PFSK-1 (cell line): ENCODE measurements around the gene PTPRK.

Source experiments
- FOXP2 ChIP-seq: optimal IDR thresholded peaks from 2 replicates; pipeline ENCODE3; 2011; ENCODE audit warnings: borderline replicate concordance, control low read depth, inconsistent platforms; ENCODE audit not compliant: insufficient read depth; ENCODE audit errors: extremely low read length, extremely low read depth
- POLR2AphosphoS5 ChIP-seq: IDR thresholded peaks from 2 replicates; pipeline ENCODE4 v1.6.1; 2012; ENCODE audit warnings: low read depth, mild to moderate bottlenecking, control low read depth, low read length, moderate library complexity
- SIN3A ChIP-seq: IDR thresholded peaks from 2 replicates; pipeline ENCODE4 v1.6.1; 2012; ENCODE audit warnings: mild to moderate bottlenecking, low read length, moderate library complexity, borderline replicate concordance; ENCODE audit not compliant: insufficient read depth
- TAF1 ChIP-seq: IDR thresholded peaks from 2 replicates; pipeline ENCODE4 v1.6.1; 2012; ENCODE audit warnings: low read length, control low read depth, borderline replicate concordance; ENCODE audit not compliant: insufficient read depth
- TF ChIP-seq, protein P1 (sequence below), 2 experiments: IDR thresholded peaks; 2 replicates each; pipeline versions ENCODE4 v1.6.1 to v1.8.0; 2011 to 2012; ENCODE audit warnings: low read depth in 2 of 2, low read length in 2 of 2, control low read depth in 1 of 2, inconsistent platforms in 1 of 2, mild to moderate bottlenecking in 1 of 2, moderate library complexity in 1 of 2; ENCODE audit not compliant: insufficient read depth in 1 of 2

The PTPRK gene

DNA sequence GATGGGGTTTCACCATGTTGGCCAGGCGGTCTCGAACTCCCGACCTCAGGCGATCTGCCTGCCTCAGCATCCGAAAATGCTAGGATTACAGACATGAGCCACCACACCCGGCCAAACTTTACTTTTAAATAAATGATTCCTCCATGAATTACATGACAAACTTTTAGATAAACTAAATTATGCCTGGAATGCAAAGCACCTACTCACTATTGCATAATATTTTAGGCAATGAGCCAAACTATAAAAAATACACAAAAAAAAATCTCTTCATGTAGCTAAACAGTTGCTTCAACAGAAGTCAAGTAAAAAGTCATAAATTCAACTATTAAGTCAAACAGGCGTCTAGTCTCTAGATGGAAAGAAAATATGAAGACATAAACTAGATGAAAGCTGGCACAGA lies 56.5 kb downstream of the PTPRK start:
- TF ChIP-seq FOXP2 (no peak), SIN3A (no peak), POLR2AphosphoS5 (no peak), TAF1 (no peak)

- TF ChIP-seq POLR2AphosphoS5 (no peak), SIN3A (no peak)
Observed at GRCh38 chr6:128461501-128461900, 58.9 kb downstream of the PTPRK start.

DNA sequence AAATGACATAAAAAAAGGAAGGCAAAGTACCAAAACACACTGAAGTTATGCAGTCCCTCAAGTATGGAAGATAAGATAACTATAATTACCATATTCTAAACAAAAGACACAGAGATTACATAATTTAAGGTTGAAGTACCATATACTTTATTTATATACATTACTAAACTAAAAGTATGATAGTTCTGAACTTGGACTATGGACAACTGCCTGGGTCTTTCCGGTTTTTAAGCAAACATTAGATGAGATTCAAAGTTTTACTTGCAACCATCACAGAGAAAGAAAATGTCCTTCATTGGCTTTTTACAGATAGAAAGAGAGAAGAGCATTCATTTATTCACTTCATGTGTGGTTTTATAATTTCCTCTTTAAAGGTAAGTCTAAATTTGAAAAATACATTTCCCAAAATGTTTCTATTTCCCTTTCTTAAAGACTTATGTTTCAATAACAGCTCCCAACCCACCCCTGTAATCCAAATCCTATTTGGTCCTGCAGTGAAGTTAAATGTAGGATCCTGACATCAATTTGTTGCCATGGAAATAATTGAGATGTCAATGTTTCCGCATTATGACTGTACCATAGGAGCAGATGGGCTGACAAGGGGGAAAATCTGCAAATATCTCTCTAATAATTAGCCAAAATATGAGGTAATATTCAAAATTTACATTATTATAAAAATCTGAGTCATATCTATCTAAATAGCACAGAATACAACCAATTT lies 63.7 kb downstream of the PTPRK start:
- TF ChIP-seq SIN3A (no peak), TAF1 (no peak), FOXP2 (no peak), POLR2AphosphoS5 (no peak)
- TF ChIP-seq, protein P1, sequence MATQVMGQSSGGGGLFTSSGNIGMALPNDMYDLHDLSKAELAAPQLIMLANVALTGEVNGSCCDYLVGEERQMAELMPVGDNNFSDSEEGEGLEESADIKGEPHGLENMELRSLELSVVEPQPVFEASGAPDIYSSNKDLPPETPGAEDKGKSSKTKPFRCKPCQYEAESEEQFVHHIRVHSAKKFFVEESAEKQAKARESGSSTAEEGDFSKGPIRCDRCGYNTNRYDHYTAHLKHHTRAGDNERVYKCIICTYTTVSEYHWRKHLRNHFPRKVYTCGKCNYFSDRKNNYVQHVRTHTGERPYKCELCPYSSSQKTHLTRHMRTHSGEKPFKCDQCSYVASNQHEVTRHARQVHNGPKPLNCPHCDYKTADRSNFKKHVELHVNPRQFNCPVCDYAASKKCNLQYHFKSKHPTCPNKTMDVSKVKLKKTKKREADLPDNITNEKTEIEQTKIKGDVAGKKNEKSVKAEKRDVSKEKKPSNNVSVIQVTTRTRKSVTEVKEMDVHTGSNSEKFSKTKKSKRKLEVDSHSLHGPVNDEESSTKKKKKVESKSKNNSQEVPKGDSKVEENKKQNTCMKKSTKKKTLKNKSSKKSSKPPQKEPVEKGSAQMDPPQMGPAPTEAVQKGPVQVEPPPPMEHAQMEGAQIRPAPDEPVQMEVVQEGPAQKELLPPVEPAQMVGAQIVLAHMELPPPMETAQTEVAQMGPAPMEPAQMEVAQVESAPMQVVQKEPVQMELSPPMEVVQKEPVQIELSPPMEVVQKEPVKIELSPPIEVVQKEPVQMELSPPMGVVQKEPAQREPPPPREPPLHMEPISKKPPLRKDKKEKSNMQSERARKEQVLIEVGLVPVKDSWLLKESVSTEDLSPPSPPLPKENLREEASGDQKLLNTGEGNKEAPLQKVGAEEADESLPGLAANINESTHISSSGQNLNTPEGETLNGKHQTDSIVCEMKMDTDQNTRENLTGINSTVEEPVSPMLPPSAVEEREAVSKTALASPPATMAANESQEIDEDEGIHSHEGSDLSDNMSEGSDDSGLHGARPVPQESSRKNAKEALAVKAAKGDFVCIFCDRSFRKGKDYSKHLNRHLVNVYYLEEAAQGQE (IDR thresholded peaks at IDR 0.05; ENCODE audit: insufficient read depth in 1 of 2, low read depth in 2 of 2, low read length in 2 of 2) = no peak

- TF ChIP-seq FOXP2 = no peak
- TF ChIP-seq TAF1 = no peak
- no peak for TF ChIP-seq POLR2AphosphoS5
- TF ChIP-seq, protein P1 (IDR thresholded peaks at IDR 0.05; ENCODE audit: insufficient read depth in 1 of 2, low read depth in 2 of 2, low read length in 2 of 2) = no peak
- TF ChIP-seq SIN3A = no peak
Observed at GRCh38 chr6:128455959-128456358, 64.4 kb downstream of the PTPRK start.

- TF ChIP-seq FOXP2 (no peak), TAF1 (no peak), POLR2AphosphoS5 (no peak), SIN3A (no peak)
- TF ChIP-seq, protein P1 (IDR thresholded peaks at IDR 0.05; ENCODE audit: insufficient read depth in 1 of 2, low read depth in 2 of 2, low read length in 2 of 2) = no peak
Observed at GRCh38 chr6:128452713-128453112, 67.7 kb downstream of the PTPRK start.

DNA sequence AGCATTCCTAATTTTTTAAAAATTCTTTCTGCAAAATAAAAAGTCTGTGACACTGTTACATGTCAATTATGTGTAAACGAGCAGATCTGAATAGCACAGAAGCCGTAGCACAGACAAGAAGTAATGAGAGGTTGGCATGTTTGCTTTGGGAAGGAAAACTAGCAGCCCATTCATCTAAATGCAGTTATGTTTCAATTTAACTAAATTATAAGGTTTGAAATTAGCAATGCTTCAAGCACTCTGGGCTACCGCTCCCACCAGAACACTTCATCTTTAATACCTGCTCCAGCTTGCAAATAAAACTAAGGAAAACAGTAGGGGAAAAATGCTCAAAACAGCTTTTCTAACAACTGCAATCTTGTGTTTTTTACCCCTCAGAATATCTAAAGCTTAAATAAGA lies 73.9 kb downstream of the PTPRK start:
- TF ChIP-seq, protein P1 (IDR thresholded peaks at IDR 0.05; ENCODE audit: insufficient read depth in 1 of 2, low read depth in 2 of 2, low read length in 2 of 2) = no peak
